HEK293T (cell line): ENCODE results near the gene NCLN.

ENCODE experiments used
- CTCF ChIA-PET: fragments of 350-600 bp; formaldehyde crosslinking; extraction: SDS; loops from one replicate; lab custom pipeline; 2021; ENCODE audit warnings: antibody characterized with exemption, inconsistent platforms; lab: Yijun Ruan, JAX
- POLR2A ChIA-PET: fragments of 350-600 bp; formaldehyde crosslinking; extraction: SDS; loops from one replicate; lab custom pipeline; 2020; ENCODE audit warnings: antibody characterized with exemption, inconsistent platforms; lab: Yijun Ruan, JAX
- DNase-seq: peaks from one replicate; pipeline ENCODE4 v3.0.0; 2012; ENCODE audit warnings: mixed read lengths; ENCODE audit errors: extremely low spot score
- ARNT ChIP-seq: fragments of 450-650 bp; IDR thresholded peaks from 2 replicates; pipeline ENCODE4 v1.6.1; 2017; ENCODE audit warnings: mild to moderate bottlenecking
- BHLHE40 ChIP-seq: fragments of 450-650 bp; IDR thresholded peaks from 2 replicates; pipeline ENCODE4 v1.6.1; 2016; ENCODE audit warnings: mild to moderate bottlenecking, moderate library complexity, borderline replicate concordance
- CTBP1 ChIP-seq: fragments of 450-650 bp; IDR thresholded peaks from 2 replicates; pipeline ENCODE4 v1.6.1; 2016; ENCODE audit warnings: borderline replicate concordance
- ELF4 ChIP-seq: fragments of 450-650 bp; IDR thresholded peaks from 2 replicates; pipeline ENCODE4 v1.6.1; 2017; ENCODE audit warnings: antibody characterized with exemption
- FOXA1 ChIP-seq: fragments of 450-650 bp; IDR thresholded peaks from 2 replicates; pipeline ENCODE4 v1.6.1; 2016; ENCODE audit warnings: mild to moderate bottlenecking
- FOXK2 ChIP-seq: fragments of 450-650 bp; IDR thresholded peaks from 2 replicates; pipeline ENCODE4 v1.6.1; 2016; ENCODE audit warnings: mild to moderate bottlenecking
- FOXM1 ChIP-seq: fragments of 450-650 bp; IDR thresholded peaks from 2 replicates; pipeline ENCODE4 v1.6.1; 2017; ENCODE audit warnings: mild to moderate bottlenecking, borderline replicate concordance
- HDGF ChIP-seq: fragments of 450-650 bp; IDR thresholded peaks from 2 replicates; pipeline ENCODE4 v1.6.1; 2017; ENCODE audit warnings: antibody characterized with exemption, borderline replicate concordance
- L3MBTL2 ChIP-seq: fragments of 450-650 bp; conservative IDR thresholded peaks from 2 replicates; pipeline ENCODE4 v1.6.1; 2016; ENCODE audit warnings: mild to moderate bottlenecking
- LEF1 ChIP-seq: fragments of 450-650 bp; IDR thresholded peaks from 2 replicates; pipeline ENCODE4 v1.6.1; 2017; ENCODE audit warnings: mild to moderate bottlenecking, borderline replicate concordance
- NFRKB ChIP-seq: fragments of 450-650 bp; IDR thresholded peaks from 2 replicates; pipeline ENCODE4 v1.6.1; 2016; ENCODE audit warnings: mild to moderate bottlenecking, moderate library complexity
- PKNOX1 ChIP-seq: fragments of 450-650 bp; IDR thresholded peaks from 2 replicates; pipeline ENCODE4 v1.6.1; 2016
- SP1 ChIP-seq: fragments of 450-650 bp; IDR thresholded peaks from 2 replicates; pipeline ENCODE4 v1.6.1; 2017
- SUZ12 ChIP-seq: fragments of 450-650 bp; IDR thresholded peaks from 2 replicates; pipeline ENCODE4 v1.6.1; 2016; ENCODE audit warnings: mild to moderate bottlenecking
- TARDBP ChIP-seq: fragments of 450-650 bp; IDR thresholded peaks from 2 replicates; pipeline ENCODE4 v1.6.1; 2016
- ZNF384 ChIP-seq: fragments of 450-650 bp; IDR thresholded peaks from 2 replicates; pipeline ENCODE4 v1.6.1; 2016

NCLN gene

GRCh38 chr19:3252650-3253049 lies 66.9 kb downstream of the NCLN start:
- TF ChIP-seq FOXK2 (no peak), L3MBTL2 (no peak), FOXA1 (no peak), FOXM1 (no peak), ZNF384 (no peak)
- ChIA-PET CTCF (interaction anchor here (0.6 to 0.9 kb wide), 2 partner anchors 8 to 24 kb away, joined by 3 read pairs; no protein-coding TSS in a partner anchor), POLR2A (interaction anchor here (1.0 kb wide), 1 partner anchor 302 kb away, joined by 3 read pairs; no protein-coding TSS in a partner anchor)
- no peak for DNase-seq

GRCh38 chr19:3253270-3253669 lies 67.5 kb downstream of the NCLN start:
- ChIA-PET CTCF (interaction anchor here (0.5 to 0.9 kb wide), 2 partner anchors 24 to 161 kb away, joined by 3 read pairs; no protein-coding TSS in a partner anchor), POLR2A (no interaction called here)
- no peak for DNase-seq
- TF ChIP-seq ELF4 = no peak
- TF ChIP-seq FOXA1 = no peak
- TF ChIP-seq FOXM1 = no peak
- TF ChIP-seq SP1 = no peak
- no peak for TF ChIP-seq BHLHE40
- no peak; the same call in 1 of the 2 replicates for TF ChIP-seq L3MBTL2
- no peak for TF ChIP-seq LEF1
- TF ChIP-seq ARNT = no peak
- no peak for TF ChIP-seq SUZ12
- TF ChIP-seq ZNF384 = no peak
- TF ChIP-seq CTBP1 = no peak
- TF ChIP-seq TARDBP = no peak

GRCh38 chr19:3254520-3254919 lies 68.8 kb downstream of the NCLN start:
- POLR2A ChIA-PET = no interaction called here
- no peak for TF ChIP-seq FOXK2
- TF ChIP-seq FOXA1 = no peak
- no peak for TF ChIP-seq L3MBTL2
- no peak for TF ChIP-seq TARDBP
- TF ChIP-seq NFRKB = no peak
- no peak for TF ChIP-seq SP1
- TF ChIP-seq HDGF = no peak
- TF ChIP-seq PKNOX1 = no peak
- no peak for TF ChIP-seq LEF1
- CTCF ChIA-PET = no interaction called here
- no peak for DNase-seq

- CTCF ChIA-PET = no interaction called here
- POLR2A ChIA-PET = interaction anchor here (1.3 kb wide), 1 partner anchor 15 kb away, joined by 4 read pairs; no protein-coding TSS in a partner anchor
- TF ChIP-seq TARDBP (no peak), ELF4 (no peak), NFRKB (no peak), LEF1 (no peak), L3MBTL2 (no peak), BHLHE40 (no peak), FOXM1 (no peak), HDGF (no peak), PKNOX1 (no peak), CTBP1 (no peak), FOXA1 (no peak), FOXK2 (no peak), SUZ12 (no peak), SP1 (no peak), ARNT (no peak), ZNF384 (no peak)
- no peak for DNase-seq
Observed at GRCh38 chr19:3257071-3257470, 71.3 kb downstream of the NCLN start.
